Calu3 (cell line): ENCODE results near the gene SRSF10. TPM values are rescaled to one million over a fixed set of nuclear protein-coding genes. Genes with fewer than 3 reads are reported as not detected.
A peak's percentile ranks its signal among the peaks of the same experiment; 100 is the strongest.

Source experiments
- Bru-seq: library from RNA; stranded (reverse); fragments of 400-500 nt; gene quantifications from one replicate; lab custom pipeline; 2021; lab: Mats Ljungman, UMichigan
- BruChase-seq, 2 experiments: library from RNA; stranded (reverse); fragments of 400-500 nt; gene quantifications; one replicate each; lab custom pipeline; 2021; lab: Mats Ljungman, UMichigan
- BruUV-seq: library from RNA; stranded (reverse); fragments of 400-500 nt; replicated peaks from 2 replicates; lab custom pipeline; 2021; lab: Mats Ljungman, UMichigan
- CTCF ChIA-PET: fragments of 300-600 bp; sonication (Branson Sonifier 250); formaldehyde crosslinking; loops from one replicate; lab custom pipeline; 2022; ENCODE audit warnings: antibody characterized with exemption; lab: Charles Lee
- DNase-seq: peaks from one replicate; pipeline ENCODE4 v3.0.0; 2022
- H3K27ac Mint-ChIP-seq: one replicate; pipeline ENCODE4 v1.8.0; 2022; ENCODE audit warnings: mixed read lengths; ENCODE audit not compliant: unreplicated experiment
- H3K27me3 Mint-ChIP-seq: one replicate; pipeline ENCODE4 v1.8.0; 2022; ENCODE audit warnings: mixed read lengths; ENCODE audit not compliant: unreplicated experiment
- H3K36me3 Mint-ChIP-seq: one replicate; pipeline ENCODE4 v1.8.0; 2022; ENCODE audit warnings: mild to moderate bottlenecking, moderate library complexity, mixed read lengths; ENCODE audit not compliant: insufficient read depth, unreplicated experiment
- H3K4me1 Mint-ChIP-seq: one replicate; pipeline ENCODE4 v1.8.0; 2022; ENCODE audit warnings: mild to moderate bottlenecking, low read depth, mixed read lengths; ENCODE audit not compliant: unreplicated experiment
- H3K4me3 Mint-ChIP-seq: one replicate; pipeline ENCODE4 v1.8.0; 2022; ENCODE audit warnings: mild to moderate bottlenecking, low read depth, moderate library complexity, mixed read lengths; ENCODE audit not compliant: unreplicated experiment
- H3K9me3 Mint-ChIP-seq: one replicate; pipeline ENCODE4 v1.8.0; 2022; ENCODE audit warnings: low read depth, mixed read lengths; ENCODE audit not compliant: unreplicated experiment
- CTCF ChIP-seq: fragments of 200-600 bp; IDR thresholded peaks from one replicate; pipeline ENCODE4 v1.8.0; 2022; ENCODE audit warnings: antibody characterized with exemption; ENCODE audit not compliant: unreplicated experiment
- intact Hi-C: fragments of 100-400 bp; cut with micrococcal nuclease; formaldehyde crosslinking; loops from one replicate; pipeline ENCODE4 v1.10.0; 2022; ENCODE audit not compliant: unreplicated experiment
- long read RNA-seq: library from polyadenylated mRNA; stranded (forward); transcript quantifications from one replicate; pipeline ENCODE4 v2.0.0, GENCODE V29; 2022
- total RNA-seq: library from RNA; stranded (reverse); gene quantifications from 2 replicates; pipeline ENCODE4 v1.2.3, GENCODE V29; 2022

The SRSF10 gene
- total RNA-seq (113 and 121 TPM in 2 replicates), Bru-seq, nascent RNA (percentile 97 among the genes with signal in this experiment), BruChase-seq, experiment 1, labeled RNA remaining after a 6-hour chase (percentile 96 among the genes with signal in this experiment), BruChase-seq, experiment 2, labeled RNA remaining after a 2-hour chase (percentile 98 among the genes with signal in this experiment)
- long read RNA-seq, partial matches to known transcripts: 4 of 18 reads
- long read RNA-seq, other reads (novel, unspliced or antisense): 11 of 18 reads

- no peak for TF ChIP-seq CTCF
- CTCF ChIA-PET: interaction anchor here (0.6 to 1.9 kb wide), 5 partner anchors 14 to 170 kb away, joined by 3 to 4 read pairs (median 3); partner anchors contain the start of gene PNRC2
- intact Hi-C loops: loop anchor here (2.0 kb wide), 1 partner anchor 39 kb away; no protein-coding TSS in a partner anchor
- Mint-ChIP-seq H3K36me3 (peaks cover 47% of the 10 kb centered on the region), H3K4me1 (peaks cover 28% of the 10 kb centered on the region), H3K27ac (peak within 1 kb of the TSS; percentile 94), H3K27me3 (no peaks in the 10 kb centered on the region), H3K4me3 (peak within 1 kb of the TSS; percentile 93), H3K9me3 (no peaks in the 10 kb centered on the region)
- peak; percentile 93 for DNase-seq
- no TSS peak for BruUV-seq
Observed at GRCh38 chr1:23979881-23980727, at the start of gene SRSF10. SRSF10 (minus strand) TSS chr1:23980327; CDS start chr1:23980255, 72 bp downstream.

- Mint-ChIP-seq H3K27me3 (no peaks in the 10 kb centered on the region), H3K4me1 (peaks cover 2% of the 10 kb centered on the region), H3K36me3 (no peaks in the 10 kb centered on the region), H3K9me3 (no peaks in the 10 kb centered on the region), H3K4me3 (no peak overlapping the region), H3K27ac (no peak overlapping the region)
- TF ChIP-seq CTCF: no peak
- CTCF ChIA-PET: interaction anchor here (0.5 to 1.5 kb wide), 9 partner anchors 9 to 111 kb away, joined by 3 to 5 read pairs (median 4); partner anchors contain the start of gene SRSF10
- intact Hi-C loops: no loop called here
- DNase-seq: no peak
- BruUV-seq: no TSS peak
Observed at GRCh38 chr1:24027838-24028468, 47.8 kb upstream of the SRSF10 start.

- DNase-seq: peak; percentile 56
- no TSS peak for BruUV-seq
- H3K9me3 Mint-ChIP-seq: no peaks in the 10 kb centered on the region
- CTCF ChIA-PET: interaction anchor here (0.7 kb wide), 1 partner anchor 56 kb away, joined by 3 read pairs; no protein-coding TSS in a partner anchor
- peaks cover 30% of the 10 kb centered on the region for H3K4me1 Mint-ChIP-seq
- intact Hi-C loops: no loop called here
- no peak overlapping the region for H3K4me3 Mint-ChIP-seq
- peak overlapping the region; percentile 40 for H3K27ac Mint-ChIP-seq
- no peaks in the 10 kb centered on the region for H3K27me3 Mint-ChIP-seq
- no peak for TF ChIP-seq CTCF
- peaks cover 18% of the 10 kb centered on the region for H3K36me3 Mint-ChIP-seq
Observed at GRCh38 chr1:24022581-24023361, 42.6 kb upstream of the SRSF10 start.
